K562 (cell line): ENCODE data around the gene PDLIM4. TPM values are rescaled to one million over a fixed set of nuclear protein-coding genes. Genes with fewer than 3 reads are reported as not detected.

ENCODE experiments used
- ARID1B ChIP-seq: fragments of 450-650 bp; IDR thresholded peaks from 2 replicates; pipeline ENCODE4 v1.6.1; 2016; ENCODE audit warnings: antibody characterized with exemption, mild to moderate bottlenecking, inconsistent platforms
- CBFA2T3 ChIP-seq: fragments of 450-650 bp; IDR thresholded peaks from 2 replicates; pipeline ENCODE4 v1.6.1; 2017
- DPF2 ChIP-seq: fragments of 450-650 bp; IDR thresholded peaks from 2 replicates; pipeline ENCODE4 v1.6.1; 2016
- FOXA3 ChIP-seq, 2 experiments: fragments of 450-650 bp in 1 of 2; sonication (generic) in 1 of 2; formaldehyde crosslinking; IDR thresholded peaks in 1 of 2; conservative IDR thresholded peaks in 1 of 2; 2 replicates each; pipeline versions ENCODE4 v1.4.0 to v1.8.0; 2020 to 2022; ENCODE audit warnings: mild to moderate bottlenecking in 2 of 2, missing genetic modification reagents in 1 of 2
- GATA2 ChIP-seq: sonication (generic); formaldehyde crosslinking; IDR thresholded peaks from 2 replicates; pipeline ENCODE4 v1.4.0; 2020; ENCODE audit warnings: mild to moderate bottlenecking, missing genetic modification reagents
- GATAD2A ChIP-seq: fragments of 450-650 bp; IDR thresholded peaks from 2 replicates; pipeline ENCODE4 v1.6.1; 2017
- MTA2 ChIP-seq: fragments of 450-650 bp; IDR thresholded peaks from 2 replicates; pipeline ENCODE4 v1.6.1; 2016; ENCODE audit warnings: low read depth
- RB1 ChIP-seq: fragments of 450-650 bp; IDR thresholded peaks from 2 replicates; pipeline ENCODE4 v1.6.1; 2017; ENCODE audit warnings: low read depth, mild to moderate bottlenecking
- polyA plus RNA-seq, 8 experiments: library from polyadenylated mRNA; depleted of rRNA in 4 of 8; stranded (reverse) in 5 of 8; unstranded in 3 of 8; fragments of >200 nt; fragmentation: Nextera tagmentation in 2 of 8; fragmentation: Illumina TruSeq in 1 of 8; extraction: Ambion mirVana in 2 of 8; extraction: Trizol in 1 of 8; gene quantifications; 2 replicates each; pipeline versions ENCODE4 v1.2.1 to v1.2.3, GENCODE V29; 2011 to 2014; ENCODE audit warnings: inconsistent platforms in 1 of 8, missing spikeins in 1 of 8
- total RNA-seq, 7 experiments: library from RNA; depleted of rRNA in 6 of 7; stranded (reverse); fragments of >200 nt in 6 of 7; fragmentation: Illumina TruSeq in 2 of 7; extraction: Trizol in 2 of 7; gene quantifications; 2 replicates each; pipeline versions ENCODE4 v1.2.1 to v1.2.3, GENCODE V29; 2011 to 2021; ENCODE audit warnings: low replicate concordance in 1 of 7
- TF ChIP-seq, protein P1 (sequence below), 2 experiments: fragments of 450-650 bp; IDR thresholded peaks; 2 replicates each; pipeline ENCODE4 v1.6.1; 2016; ENCODE audit warnings: mild to moderate bottlenecking in 2 of 2, borderline replicate concordance in 1 of 2, low read depth in 1 of 2, moderate library complexity in 1 of 2
- TF ChIP-seq, protein P2 (sequence below): fragments of 450-650 bp; IDR thresholded peaks from 2 replicates; pipeline ENCODE4 v1.6.1; 2016

PDLIM4 gene
- total and polyA plus RNA-seq, 9 of the 15 experiments (the other 6 are each of a cell fraction or from before 2014, with no cell fraction given): 0.28 to 32.8 (median 13.1) TPM

DNA sequence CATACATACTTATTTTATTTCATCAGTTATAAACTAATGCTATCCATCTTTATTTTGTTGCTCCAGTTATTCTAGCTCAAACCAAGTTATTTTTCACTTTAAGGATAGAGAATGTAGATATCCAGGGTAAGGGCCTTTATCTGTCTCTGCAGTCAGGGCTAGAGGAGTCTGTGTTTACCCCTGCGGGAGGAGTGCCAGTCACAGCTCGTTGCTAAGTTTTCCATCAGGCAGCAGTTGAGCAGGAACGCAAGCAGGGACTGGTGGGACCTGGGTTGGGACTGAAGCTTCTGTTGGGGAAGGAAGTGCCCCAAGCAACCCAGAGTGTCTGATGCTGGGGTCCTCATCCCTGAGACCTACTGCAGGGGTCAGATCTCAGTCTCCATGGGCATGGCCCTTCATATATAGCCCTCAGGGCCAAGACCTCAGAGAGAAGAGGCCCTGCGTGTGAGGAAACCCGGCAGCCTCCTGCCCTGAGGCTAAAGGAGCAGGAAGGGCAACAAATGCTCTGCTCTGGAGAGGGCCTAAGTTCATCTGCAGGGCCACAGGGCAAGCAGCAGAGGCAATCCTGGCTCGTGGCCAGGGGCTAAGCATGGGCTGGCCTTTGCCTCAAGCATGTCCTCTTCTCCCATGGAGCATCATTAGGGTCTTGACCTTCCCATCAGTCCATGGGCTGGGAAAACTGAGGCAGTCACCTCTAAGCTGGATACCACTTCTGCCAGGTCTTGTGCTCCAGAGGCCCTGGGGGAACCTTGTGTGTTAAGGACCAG lies 43.3 kb downstream of the PDLIM4 start (continued):
- peak; percentile 76 for TF ChIP-seq ARID1B
- 0 out of 2 replicates have a peak, but pooled peaks have one; percentile 16 for TF ChIP-seq RB1
- peak; percentile 25; the same call in 1 of the 2 replicates for TF ChIP-seq GATA2
- TF ChIP-seq, protein P1, sequence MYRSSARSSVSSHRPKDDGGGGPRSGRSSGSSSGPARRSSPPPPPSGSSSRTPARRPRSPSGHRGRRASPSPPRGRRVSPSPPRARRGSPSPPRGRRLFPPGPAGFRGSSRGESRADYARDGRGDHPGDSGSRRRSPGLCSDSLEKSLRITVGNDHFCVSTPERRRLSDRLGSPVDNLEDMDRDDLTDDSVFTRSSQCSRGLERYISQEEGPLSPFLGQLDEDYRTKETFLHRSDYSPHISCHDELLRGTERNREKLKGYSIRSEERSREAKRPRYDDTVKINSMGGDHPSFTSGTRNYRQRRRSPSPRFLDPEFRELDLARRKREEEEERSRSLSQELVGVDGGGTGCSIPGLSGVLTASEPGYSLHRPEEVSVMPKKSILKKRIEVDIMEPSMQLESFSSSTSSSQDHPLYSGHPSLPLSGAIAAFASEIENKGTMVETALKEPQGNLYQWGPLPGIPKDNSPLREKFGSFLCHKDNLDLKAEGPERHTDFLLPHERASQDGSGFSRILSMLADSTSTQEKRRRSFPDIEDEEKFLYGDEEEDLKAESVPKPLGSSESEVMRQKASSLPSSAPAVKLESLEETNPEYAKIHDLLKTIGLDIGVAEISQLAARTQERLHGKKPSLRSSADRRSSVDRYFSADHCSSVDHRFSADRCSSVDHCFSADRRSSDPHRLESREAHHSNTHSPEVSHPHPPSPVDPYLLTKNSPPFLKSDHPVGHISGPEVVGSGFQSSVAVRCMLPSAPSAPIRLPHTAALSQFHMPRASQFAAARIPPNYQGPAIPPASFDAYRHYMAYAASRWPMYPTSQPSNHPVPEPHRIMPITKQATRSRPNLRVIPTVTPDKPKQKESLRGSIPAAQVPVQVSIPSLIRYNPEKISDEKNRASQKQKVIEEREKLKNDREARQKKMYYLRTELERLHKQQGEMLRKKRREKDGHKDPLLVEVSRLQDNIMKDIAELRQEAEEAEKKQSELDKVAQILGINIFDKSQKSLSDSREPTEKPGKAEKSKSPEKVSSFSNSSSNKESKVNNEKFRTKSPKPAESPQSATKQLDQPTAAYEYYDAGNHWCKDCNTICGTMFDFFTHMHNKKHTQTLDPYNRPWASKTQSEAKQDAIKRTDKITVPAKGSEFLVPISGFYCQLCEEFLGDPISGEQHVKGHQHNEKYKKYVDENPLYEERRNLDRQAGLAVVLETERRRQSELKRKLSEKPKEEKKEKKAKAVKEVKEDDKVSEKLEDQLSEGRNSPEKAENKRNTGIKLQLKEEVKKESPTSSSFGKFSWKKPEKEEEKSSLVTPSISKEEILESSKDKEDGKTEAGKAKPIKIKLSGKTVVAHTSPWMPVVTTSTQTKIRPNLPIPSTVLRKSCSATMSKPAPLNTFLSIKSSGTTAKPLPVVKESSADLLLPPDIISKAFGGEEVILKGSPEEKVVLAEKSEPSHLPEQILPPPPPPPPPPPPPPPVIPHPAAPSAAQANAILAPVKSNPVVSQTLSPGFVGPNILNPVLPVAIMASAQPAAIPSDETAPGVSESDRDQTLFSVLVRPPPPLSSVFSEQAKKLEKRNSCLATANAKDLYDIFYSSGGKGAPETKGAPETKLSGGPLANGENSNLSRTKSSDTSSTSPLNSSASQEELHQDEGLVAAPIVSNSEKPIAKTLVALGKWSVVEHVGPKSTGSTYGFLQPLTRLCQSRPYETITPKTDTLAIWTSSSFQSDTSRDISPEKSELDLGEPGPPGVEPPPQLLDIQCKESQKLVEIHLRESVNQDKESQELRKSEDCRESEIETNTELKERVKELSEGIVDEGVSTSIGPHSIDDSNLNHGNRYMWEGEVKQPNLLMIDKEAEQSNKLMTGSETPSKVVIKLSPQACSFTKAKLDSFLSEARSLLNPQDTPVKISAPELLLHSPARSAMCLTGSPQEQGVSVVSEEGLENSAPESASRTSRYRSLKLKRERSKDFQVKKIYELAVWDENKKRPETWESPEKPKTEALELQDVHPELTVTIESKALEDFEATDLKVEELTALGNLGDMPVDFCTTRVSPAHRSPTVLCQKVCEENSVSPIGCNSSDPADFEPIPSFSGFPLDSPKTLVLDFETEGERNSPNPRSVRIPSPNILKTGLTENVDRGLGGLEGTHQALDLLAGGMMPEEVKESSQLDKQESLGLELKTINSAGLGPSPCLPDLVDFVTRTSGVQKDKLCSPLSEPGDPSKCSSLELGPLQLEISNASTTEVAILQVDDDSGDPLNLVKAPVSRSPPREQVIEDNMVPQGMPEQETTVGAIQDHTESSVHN (IDR thresholded peaks at IDR 0.05; ENCODE audit: borderline replicate concordance in 1 of 2, low read depth in 1 of 2): no peak
- TF ChIP-seq, protein P2, sequence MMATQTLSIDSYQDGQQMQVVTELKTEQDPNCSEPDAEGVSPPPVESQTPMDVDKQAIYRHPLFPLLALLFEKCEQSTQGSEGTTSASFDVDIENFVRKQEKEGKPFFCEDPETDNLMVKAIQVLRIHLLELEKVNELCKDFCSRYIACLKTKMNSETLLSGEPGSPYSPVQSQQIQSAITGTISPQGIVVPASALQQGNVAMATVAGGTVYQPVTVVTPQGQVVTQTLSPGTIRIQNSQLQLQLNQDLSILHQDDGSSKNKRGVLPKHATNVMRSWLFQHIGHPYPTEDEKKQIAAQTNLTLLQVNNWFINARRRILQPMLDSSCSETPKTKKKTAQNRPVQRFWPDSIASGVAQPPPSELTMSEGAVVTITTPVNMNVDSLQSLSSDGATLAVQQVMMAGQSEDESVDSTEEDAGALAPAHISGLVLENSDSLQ: peak; percentile 91
- TF ChIP-seq FOXA3 (CRISPR knock-in tag; conservative IDR thresholded peaks at IDR 0.05 in 1 of 2, IDR thresholded peaks at IDR 0.05 in 1 of 2): peak; percentile 83 to 86
- TF ChIP-seq CBFA2T3: peak; percentile 69
- peak; percentile 42; the same call in 1 of the 2 replicates for TF ChIP-seq DPF2
- peak; percentile 44; the same call in 1 of the 2 replicates for TF ChIP-seq MTA2
- TF ChIP-seq GATAD2A: peak; percentile 38; the same call in 1 of the 2 replicates
